CD14-positive monocyte (primary cell): ENCODE data around the gene RRP7A. TPM values are rescaled to one million over a fixed set of nuclear protein-coding genes. Genes with fewer than 3 reads are reported as not detected.
"Not testable (repeated sequence)": the region's sequence is repeated elsewhere in the genome, so short reads cannot be mapped to it uniquely, and the experiment has no call there.

Source experiments
- DNase-seq, 3 donors: peaks; one replicate each; pipeline ENCODE4 v3.0.0-alpha.2; 2011 to 2022
- H2AFZ ChIP-seq: 2 replicates; pipeline ENCODE4 v1.6.0; 2012; ENCODE audit warnings: mild to moderate bottlenecking, low read depth, low read length, inconsistent platforms; ENCODE audit not compliant: insufficient read depth, poor library complexity, severe bottlenecking
- H3K27ac ChIP-seq, 2 donors: 1 replicate in 1 of 2; 2 replicates in 1 of 2; pipeline ENCODE4 v1.5.1; 2012 to 2013; ENCODE audit warnings: low read length in 2 of 2, control low read depth in 1 of 2, inconsistent platforms in 1 of 2, low read depth in 1 of 2, mild to moderate bottlenecking in 1 of 2
- H3K27me3 ChIP-seq, 2 donors: one replicate each; pipeline versions ENCODE4 v1.6.0 to v1.6.1; 2011 to 2013; ENCODE audit warnings: low read length in 2 of 2; ENCODE audit not compliant: control insufficient read depth in 2 of 2, insufficient read depth in 2 of 2
- H3K36me3 ChIP-seq, 2 donors: replicated peaks in 1 of 2; 1 replicate in 1 of 2; 2 replicates in 1 of 2; pipeline versions ENCODE4 v1.5.1 to v1.6.1; 2012 to 2013; ENCODE audit warnings: low read length in 2 of 2, control low read depth in 1 of 2, inconsistent platforms in 1 of 2, mild to moderate bottlenecking in 1 of 2; ENCODE audit not compliant: insufficient read depth in 2 of 2, control insufficient read depth in 1 of 2
- H3K4me1 ChIP-seq, 2 donors: 1 replicate in 1 of 2; 2 replicates in 1 of 2; pipeline versions ENCODE4 v1.5.1 to v1.6.1; 2012 to 2013; ENCODE audit warnings: low read length in 2 of 2, control low read depth in 1 of 2, inconsistent platforms in 1 of 2, mild to moderate bottlenecking in 1 of 2, moderate library complexity in 1 of 2; ENCODE audit not compliant: insufficient read depth in 2 of 2, control insufficient read depth in 1 of 2
- H3K4me2 ChIP-seq: replicated peaks from 2 replicates; pipeline ENCODE3; 2012; ENCODE audit warnings: low read length, moderate library complexity, mild to moderate bottlenecking; ENCODE audit not compliant: poor library complexity, severe bottlenecking; ENCODE audit errors: extremely low read depth
- H3K4me3 ChIP-seq, 3 experiments: fragments of 200-600 bp in 1 of 3; sonication (generic) in 1 of 3; replicated peaks in 1 of 3; 1 replicate in 2 of 3; 2 replicates in 1 of 3; pipeline ENCODE4 v1.5.1; 2011 to 2013; ENCODE audit warnings: low read length in 3 of 3, mild to moderate bottlenecking in 3 of 3, control low read depth in 2 of 3, low read depth in 2 of 3, inconsistent platforms in 1 of 3, moderate library complexity in 1 of 3
- H3K79me2 ChIP-seq: 2 replicates; pipeline ENCODE4 v1.6.0; 2012; ENCODE audit warnings: mild to moderate bottlenecking, control low read depth, inconsistent platforms, low read length, moderate library complexity; ENCODE audit not compliant: insufficient read depth
- H3K9ac ChIP-seq: 2 replicates; pipeline ENCODE4 v1.6.0; 2017; ENCODE audit warnings: low read length, mild to moderate bottlenecking; ENCODE audit not compliant: insufficient read depth, poor library complexity, severe bottlenecking
- H3K9me3 ChIP-seq, 2 donors: replicated peaks in 1 of 2; 1 replicate in 1 of 2; 2 replicates in 1 of 2; pipeline versions ENCODE4 v1.5.1 to v1.6.1; 2012 to 2013; ENCODE audit warnings: low read length in 2 of 2, control low read depth in 1 of 2; ENCODE audit not compliant: control insufficient read depth in 1 of 2, insufficient read depth in 1 of 2
- H4K20me1 ChIP-seq: 2 replicates; pipeline ENCODE4 v1.6.0; 2012; ENCODE audit warnings: mild to moderate bottlenecking, low read length, control low read depth, moderate library complexity; ENCODE audit not compliant: insufficient read depth
- H3K27ac Mint-ChIP-seq, 7 donors: one replicate each; pipeline ENCODE4 v1.8.0; 2020; ENCODE audit warnings: mild to moderate bottlenecking in 7 of 7, mixed read lengths in 7 of 7, moderate library complexity in 6 of 7, inconsistent platforms in 2 of 7
- H3K27me3 Mint-ChIP-seq, 3 donors: one replicate each; pipeline ENCODE4 v1.8.0; 2021 to 2022; ENCODE audit warnings: low read depth in 3 of 3, mild to moderate bottlenecking in 3 of 3, mixed read lengths in 3 of 3, moderate library complexity in 3 of 3, inconsistent platforms in 1 of 3
- H3K36me3 Mint-ChIP-seq, 2 donors: one replicate each; pipeline ENCODE4 v1.8.0; 2020; ENCODE audit warnings: mixed read lengths in 2 of 2, inconsistent platforms in 1 of 2, mild to moderate bottlenecking in 1 of 2
- H3K4me1 Mint-ChIP-seq: one replicate; pipeline ENCODE4 v1.8.0; 2020; ENCODE audit warnings: mild to moderate bottlenecking, mixed read lengths
- H3K4me3 Mint-ChIP-seq, 2 donors: one replicate each; pipeline ENCODE4 v1.8.0; 2020; ENCODE audit warnings: mild to moderate bottlenecking in 2 of 2, mixed read lengths in 2 of 2, moderate library complexity in 1 of 2
- H3K9me3 Mint-ChIP-seq, 7 donors: one replicate each; pipeline ENCODE4 v1.8.0; 2020 to 2022; ENCODE audit warnings: mixed read lengths in 7 of 7, mild to moderate bottlenecking in 6 of 7, moderate library complexity in 6 of 7, inconsistent platforms in 2 of 7
- CTCF ChIP-seq: fragments of 200-600 bp; IDR thresholded peaks from one replicate; pipeline ENCODE4 v1.8.0; 2022; ENCODE audit warnings: antibody characterized with exemption, mild to moderate bottlenecking
- WGBS: methylation state at CpG from one replicate; pipeline ENCODE4 v1.1.5; 2013; ENCODE audit warnings: missing lambda C conversion rate; ENCODE audit not compliant: insufficient coverage; 5-methylcytosine and 5-hydroxymethylcytosine counted together
- intact Hi-C, 2 donors: fragments of 100-400 bp; cut with micrococcal nuclease; formaldehyde crosslinking; loops; one replicate each; pipeline versions ENCODE4 v1.15.0 to v1.15.1; 2023
- polyA plus RNA-seq, 3 donors: library from polyadenylated mRNA; depleted of rRNA in 1 of 3; unstranded in 2 of 3; stranded (reverse) in 1 of 3; fragments of 300-500 nt in 2 of 3; fragments of >200 nt in 1 of 3; fragmentation: Illumina TruSeq in 2 of 3; gene quantifications; 1 replicate in 2 of 3; 2 replicates in 1 of 3; pipeline ENCODE4 v1.2.3, GENCODE V29; 2012 to 2021

Gene RRP7A
- polyA plus RNA-seq, 3 donors, result 19.4 to 59.9 (median 29.1) TPM

- 94% methylated on average over 12 of the region's 12 CpGs for WGBS
- H3K4me3 ChIP-seq, result no peak overlapping the region
- no peak for TF ChIP-seq CTCF
- peaks cover 10% of the 10 kb centered on the region for H3K4me1 Mint-ChIP-seq
- peaks cover 9 to 10% of the 10 kb centered on the region in 2 donors for H3K4me1 ChIP-seq
- DNase-seq, result no peak
- H3K9me3 Mint-ChIP-seq, result peaks cover 0 to 8% (median 0%) of the 10 kb centered on the region in 7 donors
- no peaks in the 10 kb centered on the region for H3K79me2 ChIP-seq
- H3K36me3 ChIP-seq, result peaks cover 4 to 6% of the 10 kb centered on the region in 2 donors
- H3K27me3 ChIP-seq, result no peaks in the 10 kb centered on the region
- no peak overlapping the region for H3K9ac ChIP-seq
- intact Hi-C loops, result no loop called here
- H4K20me1 ChIP-seq, result no peaks in the 10 kb centered on the region
- no peak overlapping the region for H3K27ac ChIP-seq
- no peak overlapping the region for H3K4me2 ChIP-seq
- no peaks in the 10 kb centered on the region for H3K9me3 ChIP-seq
- peaks cover 0 to 3% (median 1%) of the 10 kb centered on the region in 3 donors for H3K27me3 Mint-ChIP-seq
- H3K27ac Mint-ChIP-seq, result no peak overlapping the region
- H3K36me3 Mint-ChIP-seq, result peaks cover 7 to 14% of the 10 kb centered on the region in 2 donors
- no peak overlapping the region for H2AFZ ChIP-seq
- no peak overlapping the region for H3K4me3 Mint-ChIP-seq
Measured at GRCh38 chr22:42565956-42566355, 46.4 kb upstream of the RRP7A start.

DNA sequence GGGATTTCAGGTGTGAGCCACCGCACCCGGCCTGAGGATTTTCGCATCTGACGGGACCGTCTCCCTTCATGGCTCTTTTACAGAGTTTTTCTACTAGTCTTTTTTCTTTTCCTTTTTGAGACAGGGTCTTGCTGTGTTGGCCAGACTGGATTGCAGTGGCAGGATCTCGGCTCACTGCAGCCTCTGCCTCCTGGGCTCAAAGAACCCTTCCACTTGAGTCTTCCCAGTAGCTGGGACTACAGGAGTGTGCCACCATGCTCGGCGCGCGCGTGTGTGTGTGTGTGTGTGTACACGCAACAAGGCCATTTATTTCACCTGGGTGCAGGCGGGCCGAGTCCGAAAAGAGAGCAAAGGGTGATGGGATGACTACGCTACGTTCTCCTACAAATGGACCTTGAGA, 45.1 kb upstream of the RRP7A start:
- H3K27me3 Mint-ChIP-seq, result peaks cover 0 to 3% (median 1%) of the 10 kb centered on the region in 3 donors
- H3K4me3 Mint-ChIP-seq, result no peak overlapping the region
- no peaks in the 10 kb centered on the region for H3K9me3 ChIP-seq
- intact Hi-C loops, result no loop called here
- H4K20me1 ChIP-seq, result no peaks in the 10 kb centered on the region
- H3K27me3 ChIP-seq, result no peaks in the 10 kb centered on the region
- no peak for DNase-seq
- no peak overlapping the region for H2AFZ ChIP-seq
- H3K27ac ChIP-seq, result no peak overlapping the region
- no peaks in the 10 kb centered on the region for H3K79me2 ChIP-seq
- H3K9me3 Mint-ChIP-seq, result peaks cover 0 to 8% (median 0%) of the 10 kb centered on the region in 7 donors
- H3K36me3 Mint-ChIP-seq, result peaks cover 2 to 3% of the 10 kb centered on the region in 2 donors
- H3K4me2 ChIP-seq, result no peak overlapping the region
- no peaks in the 10 kb centered on the region for H3K36me3 ChIP-seq
- no peak overlapping the region for H3K27ac Mint-ChIP-seq
- H3K4me3 ChIP-seq, result no peak overlapping the region
- TF ChIP-seq CTCF, result no peak
- H3K4me1 ChIP-seq, result peaks cover 9 to 10% of the 10 kb centered on the region in 2 donors
- H3K9ac ChIP-seq, result no peak overlapping the region
- 96% methylated on average over 7 of the region's 17 CpGs for WGBS
- peaks cover 10% of the 10 kb centered on the region for H3K4me1 Mint-ChIP-seq

DNA sequence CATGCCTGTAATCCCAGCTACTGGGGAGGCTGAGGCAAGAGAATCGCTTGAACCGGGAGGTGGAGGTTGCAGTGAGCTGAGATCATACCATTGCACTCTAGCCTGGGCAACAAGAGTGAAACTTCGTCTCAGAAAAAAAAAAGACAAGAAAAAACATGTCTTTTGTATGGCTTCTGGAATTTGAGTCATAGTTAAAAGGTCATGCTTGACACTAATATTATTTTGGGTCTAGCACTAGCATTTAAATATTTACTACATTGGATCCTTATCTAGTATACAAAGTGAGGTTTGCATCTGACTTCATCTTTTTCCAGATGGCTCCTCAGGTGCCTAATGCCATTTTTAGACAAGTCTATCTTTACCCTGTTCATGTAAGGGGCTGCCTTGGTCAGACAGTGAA, 44.3 kb upstream of the RRP7A start:
- H3K36me3 Mint-ChIP-seq, intact Hi-C loops: not testable (repeated sequence)
- peaks cover 10% of the 10 kb centered on the region for H3K4me1 Mint-ChIP-seq

More for the DNA sequence above, 44.3 kb upstream of the RRP7A start:
- not testable (repeated sequence) for H3K9ac ChIP-seq, H3K79me2 ChIP-seq, H3K36me3 ChIP-seq, H3K4me3 Mint-ChIP-seq, H3K27ac ChIP-seq, H3K27me3 ChIP-seq, H3K27ac Mint-ChIP-seq, H3K9me3 Mint-ChIP-seq, H4K20me1 ChIP-seq, H2AFZ ChIP-seq, H3K4me2 ChIP-seq, H3K4me3 ChIP-seq, DNase-seq, H3K9me3 ChIP-seq, H3K27me3 Mint-ChIP-seq
- H3K4me1 ChIP-seq, result peaks cover 9 to 10% of the 10 kb centered on the region in 2 donors
- no CpG with 5 or more reads among the region's 3 CpGs for WGBS
